Activated naive CD4-positive, alpha-beta T cell treated with anti-CD3 and anti-CD28 coated beads, Interleukin-2, amount 50 U/mL, for 24 hours (primary cell): Measurements from ENCODE around the gene PRRC2B.

ENCODE experiments used
- H3K27ac Mint-ChIP-seq: one replicate; pipeline ENCODE4 v1.8.0; 2021; ENCODE audit warnings: mild to moderate bottlenecking, mixed read lengths
- H3K27me3 Mint-ChIP-seq: one replicate; pipeline ENCODE4 v1.8.0; 2021; ENCODE audit warnings: mixed read lengths
- H3K36me3 Mint-ChIP-seq: one replicate; pipeline ENCODE4 v1.8.0; 2021; ENCODE audit warnings: mixed read lengths
- H3K4me1 Mint-ChIP-seq: one replicate; pipeline ENCODE4 v1.8.0; 2021; ENCODE audit warnings: mixed read lengths
- H3K4me3 Mint-ChIP-seq: one replicate; pipeline ENCODE4 v1.8.0; 2021; ENCODE audit warnings: mild to moderate bottlenecking, mixed read lengths
- H3K9me3 Mint-ChIP-seq: one replicate; pipeline ENCODE4 v1.8.0; 2021; ENCODE audit warnings: mixed read lengths

The PRRC2B gene

GRCh38 chr9:131476777-131477345, 83.0 kb downstream of the PRRC2B start:
- Mint-ChIP-seq H3K27me3 (no peaks in the 10 kb centered on the region), H3K36me3 (peaks cover 4% of the 10 kb centered on the region), H3K27ac (no peak overlapping the region), H3K9me3 (no peaks in the 10 kb centered on the region), H3K4me3 (no peak overlapping the region), H3K4me1 (no peaks in the 10 kb centered on the region)

GRCh38 chr9:131477367-131477766, 83.5 kb downstream of the PRRC2B start:
- Mint-ChIP-seq H3K4me3 (no peak overlapping the region), H3K27me3 (no peaks in the 10 kb centered on the region), H3K4me1 (no peaks in the 10 kb centered on the region), H3K9me3 (no peaks in the 10 kb centered on the region), H3K36me3 (peaks cover 4% of the 10 kb centered on the region), H3K27ac (no peak overlapping the region)

- H3K4me3 Mint-ChIP-seq = no peak overlapping the region
- no peaks in the 10 kb centered on the region for H3K27me3 Mint-ChIP-seq
- H3K27ac Mint-ChIP-seq = peak overlapping the region; percentile 76
- H3K4me1 Mint-ChIP-seq = no peaks in the 10 kb centered on the region
- H3K9me3 Mint-ChIP-seq = no peaks in the 10 kb centered on the region
- H3K36me3 Mint-ChIP-seq = peaks cover 2% of the 10 kb centered on the region
Measured at GRCh38 chr9:131477816-131478419, 84.0 kb downstream of the PRRC2B start.

DNA sequence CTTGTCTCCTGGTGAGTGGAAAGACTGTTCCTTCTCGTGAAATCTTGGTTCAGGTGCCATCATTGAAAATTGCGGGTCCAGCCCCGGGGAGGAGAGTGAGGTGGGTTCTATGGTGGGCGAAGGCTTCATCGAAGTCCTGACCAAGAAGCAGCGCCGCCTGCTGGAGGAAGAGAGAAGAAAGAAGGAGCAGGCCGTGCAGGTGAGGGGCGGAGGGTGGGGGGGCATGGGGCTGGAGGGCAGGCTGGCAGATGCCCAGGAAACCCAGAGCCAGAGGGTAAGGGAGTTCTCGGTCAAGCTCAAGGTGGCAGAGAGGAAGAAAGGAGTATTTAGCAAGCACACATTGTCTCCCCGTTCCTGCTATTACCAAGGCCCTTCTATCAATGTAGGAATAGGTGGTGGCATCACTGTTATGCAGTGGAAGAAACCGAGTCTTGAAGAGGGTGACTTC, 84.6 kb downstream of the PRRC2B start:
- Mint-ChIP-seq H3K27me3 (no peaks in the 10 kb centered on the region), H3K4me3 (no peak overlapping the region), H3K27ac (peak overlapping the region; percentile 76), H3K4me1 (no peaks in the 10 kb centered on the region), H3K9me3 (no peaks in the 10 kb centered on the region), H3K36me3 (peaks cover 2% of the 10 kb centered on the region)

DNA sequence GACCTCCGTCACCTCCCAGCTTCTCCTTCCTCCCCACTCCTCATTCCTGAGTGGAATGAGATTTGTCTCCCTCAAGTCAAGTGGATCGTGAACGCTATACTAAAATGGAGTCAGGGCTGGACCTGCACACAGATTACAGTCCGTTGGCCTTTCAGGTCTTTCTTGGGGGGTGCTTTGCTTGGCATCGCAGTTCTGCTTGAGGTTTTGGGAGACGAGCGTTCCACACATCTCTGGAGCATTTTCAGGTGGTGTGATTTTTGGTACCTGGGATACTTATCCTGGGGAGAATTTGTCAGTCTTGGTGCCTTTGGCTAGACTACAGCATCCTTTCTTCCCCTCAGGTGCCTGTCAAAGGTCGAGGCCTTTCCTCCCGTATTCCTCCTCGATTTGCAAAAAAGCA, 85.0 kb downstream of the PRRC2B start:
- Mint-ChIP-seq H3K4me1 (no peaks in the 10 kb centered on the region), H3K27ac (no peak overlapping the region), H3K27me3 (no peaks in the 10 kb centered on the region), H3K36me3 (peaks cover 2% of the 10 kb centered on the region), H3K4me3 (no peak overlapping the region), H3K9me3 (no peaks in the 10 kb centered on the region)

- Mint-ChIP-seq H3K27me3 (no peaks in the 10 kb centered on the region), H3K27ac (peak overlapping the region; percentile 70), H3K36me3 (peaks cover 2% of the 10 kb centered on the region), H3K4me1 (no peaks in the 10 kb centered on the region), H3K4me3 (no peak overlapping the region), H3K9me3 (no peaks in the 10 kb centered on the region)
Measured at GRCh38 chr9:131480258-131480657, 86.4 kb downstream of the PRRC2B start.

- Mint-ChIP-seq H3K4me1 (no peaks in the 10 kb centered on the region), H3K27me3 (no peaks in the 10 kb centered on the region), H3K9me3 (no peaks in the 10 kb centered on the region), H3K4me3 (no peak overlapping the region), H3K36me3 (peaks cover 2% of the 10 kb centered on the region), H3K27ac (no peak overlapping the region)
Measured at GRCh38 chr9:131481441-131482342, 87.8 kb downstream of the PRRC2B start.

GRCh38 chr9:131482343-131483006, 88.6 kb downstream of the PRRC2B start:
- no peaks in the 10 kb centered on the region for H3K4me1 Mint-ChIP-seq
- H3K36me3 Mint-ChIP-seq = peaks cover 2% of the 10 kb centered on the region
- no peaks in the 10 kb centered on the region for H3K27me3 Mint-ChIP-seq
- peak overlapping the region; percentile 59 for H3K27ac Mint-ChIP-seq
- no peaks in the 10 kb centered on the region for H3K9me3 Mint-ChIP-seq
- no peak overlapping the region for H3K4me3 Mint-ChIP-seq

- Mint-ChIP-seq H3K27ac (no peak overlapping the region), H3K9me3 (no peaks in the 10 kb centered on the region), H3K4me1 (peaks cover 1% of the 10 kb centered on the region), H3K27me3 (no peaks in the 10 kb centered on the region), H3K36me3 (peaks cover 2% of the 10 kb centered on the region), H3K4me3 (no peak overlapping the region)
Measured at GRCh38 chr9:131483319-131484050, 89.6 kb downstream of the PRRC2B start.

- Mint-ChIP-seq H3K36me3 (peaks cover 4% of the 10 kb centered on the region), H3K4me1 (peaks cover 6% of the 10 kb centered on the region), H3K27ac (peak overlapping the region; percentile 41), H3K4me3 (no peak overlapping the region), H3K27me3 (no peaks in the 10 kb centered on the region), H3K9me3 (no peaks in the 10 kb centered on the region)
Measured at GRCh38 chr9:131484051-131484445, 90.2 kb downstream of the PRRC2B start.

DNA sequence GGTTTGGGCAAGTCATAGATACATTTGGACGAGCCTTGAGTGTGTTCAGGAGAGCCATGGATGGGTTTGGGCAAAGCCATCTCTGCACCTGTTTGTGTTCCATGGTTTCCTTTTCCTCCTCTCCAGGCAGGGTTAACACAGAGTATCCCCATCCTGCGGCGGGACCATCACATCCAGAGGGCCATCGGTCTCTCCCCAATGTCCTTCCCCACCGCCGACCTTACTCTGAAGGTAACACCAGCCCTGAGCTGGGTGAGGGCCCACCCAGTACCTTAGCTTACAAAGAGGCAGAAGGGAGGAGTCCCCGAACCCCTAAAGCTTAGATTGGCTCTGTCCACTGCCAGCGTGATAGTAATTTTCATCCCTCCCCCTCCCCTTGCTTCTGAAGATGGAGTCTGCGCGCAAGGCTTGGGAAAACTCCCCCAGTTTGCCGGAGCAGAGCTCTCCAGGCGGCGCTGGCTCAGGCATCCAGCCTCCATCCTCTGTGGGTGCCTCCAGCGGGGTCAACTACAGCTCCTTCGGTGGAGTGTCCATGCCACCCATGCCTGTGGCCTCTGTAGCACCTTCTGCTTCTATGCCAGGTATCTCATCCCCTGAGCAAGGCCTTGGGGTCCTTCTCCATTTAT, 90.8 kb downstream of the PRRC2B start:
- H3K9me3 Mint-ChIP-seq = no peaks in the 10 kb centered on the region
- no peaks in the 10 kb centered on the region for H3K27me3 Mint-ChIP-seq
- H3K27ac Mint-ChIP-seq = no peak overlapping the region
- peaks cover 7% of the 10 kb centered on the region for H3K36me3 Mint-ChIP-seq
- no peak overlapping the region for H3K4me3 Mint-ChIP-seq
- H3K4me1 Mint-ChIP-seq = peaks cover 6% of the 10 kb centered on the region

GRCh38 chr9:131485206-131485605, 91.3 kb downstream of the PRRC2B start:
- Mint-ChIP-seq H3K9me3 (no peaks in the 10 kb centered on the region), H3K36me3 (peaks cover 12% of the 10 kb centered on the region), H3K27ac (no peak overlapping the region), H3K27me3 (no peaks in the 10 kb centered on the region), H3K4me3 (no peak overlapping the region), H3K4me1 (peaks cover 9% of the 10 kb centered on the region)

DNA sequence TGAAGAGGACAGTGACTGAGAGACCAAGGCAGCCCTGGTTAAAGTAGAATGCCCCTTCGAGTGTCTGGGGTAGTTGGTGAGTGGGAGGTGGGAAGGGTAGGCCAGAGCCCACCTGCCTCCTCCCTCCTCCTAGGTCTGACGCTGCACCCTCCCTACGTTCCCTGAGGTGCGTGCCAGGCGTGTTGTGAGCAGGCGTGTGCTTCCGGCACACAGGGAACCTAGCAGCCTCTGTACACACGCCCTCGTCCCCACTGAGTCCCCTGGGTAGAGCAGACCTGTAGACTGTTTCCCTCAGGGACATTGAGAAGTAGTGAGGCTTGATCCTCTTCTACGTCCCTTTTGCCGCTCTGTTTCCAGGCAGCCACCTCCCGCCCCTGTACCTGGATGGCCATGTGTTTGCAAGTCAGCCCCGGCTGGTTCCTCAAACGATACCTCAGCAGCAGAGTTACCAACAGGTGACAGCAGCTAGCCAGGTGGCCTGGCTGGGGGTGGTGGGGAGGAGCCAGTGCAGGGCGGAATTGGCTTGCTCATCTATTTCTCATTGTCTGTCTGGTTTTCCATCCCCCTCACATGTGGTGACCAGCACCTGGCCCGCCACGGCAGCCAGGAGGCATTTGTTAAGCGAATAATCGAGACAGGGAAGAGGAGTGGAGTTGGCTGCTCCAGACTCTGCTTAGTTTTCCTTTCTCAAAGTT, 92.0 kb downstream of the PRRC2B start:
- Mint-ChIP-seq H3K4me3 (no peak overlapping the region), H3K36me3 (peaks cover 12% of the 10 kb centered on the region), H3K9me3 (no peaks in the 10 kb centered on the region), H3K27ac (peak overlapping the region; percentile 51), H3K4me1 (peaks cover 9% of the 10 kb centered on the region), H3K27me3 (no peaks in the 10 kb centered on the region)

GRCh38 chr9:131487001-131487400, 93.1 kb downstream of the PRRC2B start:
- H3K4me3 Mint-ChIP-seq = no peak overlapping the region
- H3K27ac Mint-ChIP-seq = no peak overlapping the region
- no peaks in the 10 kb centered on the region for H3K27me3 Mint-ChIP-seq
- H3K9me3 Mint-ChIP-seq = no peaks in the 10 kb centered on the region
- H3K36me3 Mint-ChIP-seq = peaks cover 16% of the 10 kb centered on the region
- peaks cover 9% of the 10 kb centered on the region for H3K4me1 Mint-ChIP-seq
